ENCODE data around the gene SYCP2. TPM values are rescaled to one million over a fixed set of nuclear protein-coding genes. Genes with fewer than 3 reads are reported as not detected.

SYCP2 gene, protein sequence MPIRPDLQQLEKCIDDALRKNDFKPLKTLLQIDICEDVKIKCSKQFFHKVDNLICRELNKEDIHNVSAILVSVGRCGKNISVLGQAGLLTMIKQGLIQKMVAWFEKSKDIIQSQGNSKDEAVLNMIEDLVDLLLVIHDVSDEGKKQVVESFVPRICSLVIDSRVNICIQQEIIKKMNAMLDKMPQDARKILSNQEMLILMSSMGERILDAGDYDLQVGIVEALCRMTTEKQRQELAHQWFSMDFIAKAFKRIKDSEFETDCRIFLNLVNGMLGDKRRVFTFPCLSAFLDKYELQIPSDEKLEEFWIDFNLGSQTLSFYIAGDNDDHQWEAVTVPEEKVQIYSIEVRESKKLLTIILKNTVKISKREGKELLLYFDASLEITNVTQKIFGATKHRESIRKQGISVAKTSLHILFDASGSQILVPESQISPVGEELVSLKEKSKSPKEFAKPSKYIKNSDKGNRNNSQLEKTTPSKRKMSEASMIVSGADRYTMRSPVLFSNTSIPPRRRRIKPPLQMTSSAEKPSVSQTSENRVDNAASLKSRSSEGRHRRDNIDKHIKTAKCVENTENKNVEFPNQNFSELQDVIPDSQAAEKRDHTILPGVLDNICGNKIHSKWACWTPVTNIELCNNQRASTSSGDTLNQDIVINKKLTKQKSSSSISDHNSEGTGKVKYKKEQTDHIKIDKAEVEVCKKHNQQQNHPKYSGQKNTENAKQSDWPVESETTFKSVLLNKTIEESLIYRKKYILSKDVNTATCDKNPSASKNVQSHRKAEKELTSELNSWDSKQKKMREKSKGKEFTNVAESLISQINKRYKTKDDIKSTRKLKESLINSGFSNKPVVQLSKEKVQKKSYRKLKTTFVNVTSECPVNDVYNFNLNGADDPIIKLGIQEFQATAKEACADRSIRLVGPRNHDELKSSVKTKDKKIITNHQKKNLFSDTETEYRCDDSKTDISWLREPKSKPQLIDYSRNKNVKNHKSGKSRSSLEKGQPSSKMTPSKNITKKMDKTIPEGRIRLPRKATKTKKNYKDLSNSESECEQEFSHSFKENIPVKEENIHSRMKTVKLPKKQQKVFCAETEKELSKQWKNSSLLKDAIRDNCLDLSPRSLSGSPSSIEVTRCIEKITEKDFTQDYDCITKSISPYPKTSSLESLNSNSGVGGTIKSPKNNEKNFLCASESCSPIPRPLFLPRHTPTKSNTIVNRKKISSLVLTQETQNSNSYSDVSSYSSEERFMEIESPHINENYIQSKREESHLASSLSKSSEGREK (N-terminal part only)
- 0.51 and 1.2 TPM in 2 replicates for total RNA-seq
- polyA plus RNA-seq = 0.24 and 0.77 TPM in 2 replicates
- polyA plus RNA-seq (2012) = 0.38 and 0.42 TPM in 2 replicates
- polyA minus RNA-seq (ENCODE audit: low replicate concordance) = not detected in 2 replicates

DNA sequence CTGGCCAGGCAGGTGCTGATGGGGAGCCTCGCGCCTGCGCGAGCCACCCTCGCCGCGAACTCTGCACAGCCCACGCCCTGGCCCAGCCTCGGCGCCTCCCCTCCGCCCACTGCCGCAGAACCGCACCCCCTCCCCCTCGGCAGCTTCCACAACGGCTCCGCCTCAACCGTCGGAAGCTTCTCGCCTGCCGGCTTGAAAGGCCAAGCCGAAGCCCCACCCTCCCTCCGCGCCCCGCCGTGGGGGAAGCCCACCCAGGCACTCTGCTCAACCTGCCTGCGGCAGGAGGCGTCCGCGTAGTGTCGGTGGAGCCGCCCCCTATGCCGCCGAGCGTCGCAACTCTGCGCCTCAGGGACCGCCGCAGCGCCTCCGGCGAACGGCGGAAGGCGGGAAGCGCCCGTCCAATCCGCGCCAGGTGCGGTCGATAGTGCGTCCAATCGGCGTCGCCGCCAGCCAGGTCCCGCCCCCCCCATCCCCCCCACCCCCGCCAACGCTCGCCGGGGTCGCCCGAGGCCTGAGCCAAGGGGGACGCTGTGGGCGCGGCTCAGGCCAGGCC lies at the start of gene SYCP2:
Gene SYCP2 (minus strand): TSS at position 342 of the 553 bp plus-strand sequence. CDS start 11,224 bp downstream, outside the sequence.
- Histone ChIP-seq H3K4me3 (replicated peaks in 1 of 4; ENCODE audit: control extremely low read depth in 1 of 4, insufficient read depth in 1 of 4, low read depth in 3 of 4, low read length in 4 of 4) (peak within 1 kb of the TSS; percentile 46 to 70 (median 61)), H3K9me3 (ENCODE audit: control insufficient read depth, insufficient read depth, low read depth, low read length) (no peaks in the 10 kb centered on the region), H3K9ac (ENCODE audit: insufficient read depth, low read length) (peak within 1 kb of the TSS; percentile 49), H4K20me1 (ENCODE audit: control insufficient read depth, extremely low read depth, insufficient read depth, low read length) (no peaks in the 10 kb centered on the region), H2AFZ (ENCODE audit: low read length) (peak within 1 kb of the TSS; percentile 86), H3K79me2 (ENCODE audit: control insufficient read depth, insufficient read depth, low read length) (no peaks in the 10 kb centered on the region), H3K4me1 (ENCODE audit: control insufficient read depth, extremely low read depth, insufficient read depth, low read length) (no peaks in the 10 kb centered on the region), H3K36me3 (ENCODE audit: control insufficient read depth, insufficient read depth, low read length) (no peaks in the 10 kb centered on the region), H3K4me2 (ENCODE audit: extremely low read depth, insufficient read depth, low read length) (peak within 1 kb of the TSS; percentile 81), H3K27ac (ENCODE audit: insufficient read depth, low read length) (no peak within 1 kb of the TSS), H3K27me3 (ENCODE audit: control insufficient read depth, insufficient read depth, low read length) (no peaks in the 10 kb centered on the region)
- DNase-seq (ENCODE audit: low read depth in 2 of 2) = peak; percentile 25 to 28
- no peak for TF ChIP-seq CTCF (conservative IDR thresholded peaks at IDR 0.05 in 1 of 2, IDR thresholded peaks at IDR 0.05 in 1 of 2; ENCODE audit: low read depth in 1 of 2, low read length in 2 of 2)
- no peak for TF ChIP-seq EZH2 (IDR thresholded peaks at IDR 0.05; ENCODE audit: low read length, missing control alignments)

DNA sequence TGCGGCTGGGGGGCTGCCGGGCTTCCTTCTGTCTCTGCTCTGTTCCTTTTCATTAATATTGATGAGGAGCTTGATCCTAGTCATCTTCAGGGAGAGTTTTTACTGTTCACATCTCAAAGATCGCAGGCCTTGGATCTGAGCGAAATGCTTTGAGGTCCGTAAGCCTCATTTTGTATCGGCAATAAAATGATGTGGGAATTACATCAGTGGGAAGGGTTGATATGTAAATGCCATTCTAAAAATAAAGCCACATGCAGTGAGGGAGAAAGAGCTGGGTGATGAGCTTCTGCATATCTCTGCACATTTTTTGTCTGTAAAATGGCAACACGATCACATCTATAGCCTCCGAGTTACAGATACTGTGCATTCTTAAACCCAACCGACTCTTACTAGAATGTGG lies 49.6 kb upstream of the SYCP2 start:
- TF ChIP-seq EZH2 (IDR thresholded peaks at IDR 0.05; ENCODE audit: low read length, missing control alignments) (no peak), CTCF (conservative IDR thresholded peaks at IDR 0.05 in 1 of 2, IDR thresholded peaks at IDR 0.05 in 1 of 2; ENCODE audit: low read depth in 1 of 2, low read length in 2 of 2) (no peak)
- Histone ChIP-seq H3K4me1 (ENCODE audit: control insufficient read depth, extremely low read depth, insufficient read depth, low read length) (no peaks in the 10 kb centered on the region), H3K9me3 (ENCODE audit: control insufficient read depth, insufficient read depth, low read depth, low read length) (no peaks in the 10 kb centered on the region), H2AFZ (ENCODE audit: low read length) (no peak overlapping the region), H4K20me1 (ENCODE audit: control insufficient read depth, extremely low read depth, insufficient read depth, low read length) (no peaks in the 10 kb centered on the region), H3K27ac (ENCODE audit: insufficient read depth, low read length) (no peak overlapping the region), H3K36me3 (ENCODE audit: control insufficient read depth, insufficient read depth, low read length) (no peaks in the 10 kb centered on the region), H3K79me2 (ENCODE audit: control insufficient read depth, insufficient read depth, low read length) (no peaks in the 10 kb centered on the region), H3K4me3 (replicated peaks in 1 of 4; ENCODE audit: control extremely low read depth in 1 of 4, insufficient read depth in 1 of 4, low read depth in 3 of 4, low read length in 4 of 4) (no peak overlapping the region), H3K9ac (ENCODE audit: insufficient read depth, low read length) (no peak overlapping the region), H3K4me2 (ENCODE audit: extremely low read depth, insufficient read depth, low read length) (no peak overlapping the region), H3K27me3 (ENCODE audit: control insufficient read depth, insufficient read depth, low read length) (no peaks in the 10 kb centered on the region)
- DNase-seq (ENCODE audit: low read depth in 2 of 2) = no peak

All from fibroblast of lung (primary cell).